ENCODE results near the gene PTK6.

DNA sequence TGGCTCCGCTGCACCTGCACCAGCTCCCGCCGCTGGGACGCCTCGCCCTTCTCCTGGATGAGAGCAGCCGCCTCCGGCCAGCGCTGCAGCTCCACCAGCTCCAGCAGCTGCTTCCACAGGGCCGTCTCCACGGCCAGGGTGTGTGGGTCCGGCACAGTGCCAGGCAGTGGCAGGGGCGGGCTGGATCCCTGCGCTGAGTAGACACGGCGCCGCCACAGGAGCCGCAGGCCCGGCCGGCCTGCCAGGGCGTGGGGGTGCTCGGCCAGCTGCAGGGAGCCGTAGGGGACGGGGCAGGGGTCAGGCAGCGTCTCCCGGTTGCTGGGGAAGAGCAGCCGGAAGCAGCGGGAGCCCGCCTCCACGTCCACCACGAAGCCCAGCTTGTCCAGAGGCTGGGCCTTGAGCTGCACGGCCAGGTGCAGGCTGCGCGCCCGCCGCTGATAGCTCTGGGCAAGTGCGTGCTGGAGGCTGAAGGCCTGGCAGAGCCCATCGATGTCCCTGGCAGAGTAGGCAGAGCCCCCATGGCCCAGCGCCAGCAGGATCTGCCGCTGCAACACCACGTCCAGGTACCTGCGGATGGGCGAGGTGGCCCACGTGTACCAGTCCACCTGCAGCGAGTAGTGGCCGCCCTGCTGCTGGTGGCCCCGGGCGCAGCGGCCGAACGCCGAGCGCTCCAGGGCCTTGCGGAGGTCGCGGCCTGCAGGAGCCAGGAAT lies 26.2 kb upstream of the PTK6 start:
- TF ChIP-seq ZNF776 (tag by site-specific recombination; IDR thresholded peaks at IDR 0.05; ENCODE audit: borderline replicate concordance) (no peak), MZF1 (tag by site-specific recombination; IDR thresholded peaks at IDR 0.05; ENCODE audit: borderline replicate concordance) (no peak), GLI4 (tag by site-specific recombination; IDR thresholded peaks at IDR 0.05) (no peak), ZNF239 (tag by site-specific recombination; IDR thresholded peaks at IDR 0.05) (no peak), ZNF211 (tag by site-specific recombination; IDR thresholded peaks at IDR 0.05; ENCODE audit: low read depth) (no peak), KLF16 (tag by site-specific recombination; IDR thresholded peaks at IDR 0.05) (no peak), ZNF677 (tag by site-specific recombination; IDR thresholded peaks at IDR 0.05) (no peak)
- TF ChIP-seq, protein P1, sequence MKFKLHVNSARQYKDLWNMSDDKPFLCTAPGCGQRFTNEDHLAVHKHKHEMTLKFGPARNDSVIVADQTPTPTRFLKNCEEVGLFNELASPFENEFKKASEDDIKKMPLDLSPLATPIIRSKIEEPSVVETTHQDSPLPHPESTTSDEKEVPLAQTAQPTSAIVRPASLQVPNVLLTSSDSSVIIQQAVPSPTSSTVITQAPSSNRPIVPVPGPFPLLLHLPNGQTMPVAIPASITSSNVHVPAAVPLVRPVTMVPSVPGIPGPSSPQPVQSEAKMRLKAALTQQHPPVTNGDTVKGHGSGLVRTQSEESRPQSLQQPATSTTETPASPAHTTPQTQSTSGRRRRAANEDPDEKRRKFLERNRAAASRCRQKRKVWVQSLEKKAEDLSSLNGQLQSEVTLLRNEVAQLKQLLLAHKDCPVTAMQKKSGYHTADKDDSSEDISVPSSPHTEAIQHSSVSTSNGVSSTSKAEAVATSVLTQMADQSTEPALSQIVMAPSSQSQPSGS (tag by site-specific recombination; IDR thresholded peaks at IDR 0.05; ENCODE audit: low read depth): no peak
- TF ChIP-seq, protein P2, sequence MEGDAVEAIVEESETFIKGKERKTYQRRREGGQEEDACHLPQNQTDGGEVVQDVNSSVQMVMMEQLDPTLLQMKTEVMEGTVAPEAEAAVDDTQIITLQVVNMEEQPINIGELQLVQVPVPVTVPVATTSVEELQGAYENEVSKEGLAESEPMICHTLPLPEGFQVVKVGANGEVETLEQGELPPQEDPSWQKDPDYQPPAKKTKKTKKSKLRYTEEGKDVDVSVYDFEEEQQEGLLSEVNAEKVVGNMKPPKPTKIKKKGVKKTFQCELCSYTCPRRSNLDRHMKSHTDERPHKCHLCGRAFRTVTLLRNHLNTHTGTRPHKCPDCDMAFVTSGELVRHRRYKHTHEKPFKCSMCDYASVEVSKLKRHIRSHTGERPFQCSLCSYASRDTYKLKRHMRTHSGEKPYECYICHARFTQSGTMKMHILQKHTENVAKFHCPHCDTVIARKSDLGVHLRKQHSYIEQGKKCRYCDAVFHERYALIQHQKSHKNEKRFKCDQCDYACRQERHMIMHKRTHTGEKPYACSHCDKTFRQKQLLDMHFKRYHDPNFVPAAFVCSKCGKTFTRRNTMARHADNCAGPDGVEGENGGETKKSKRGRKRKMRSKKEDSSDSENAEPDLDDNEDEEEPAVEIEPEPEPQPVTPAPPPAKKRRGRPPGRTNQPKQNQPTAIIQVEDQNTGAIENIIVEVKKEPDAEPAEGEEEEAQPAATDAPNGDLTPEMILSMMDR (tag by site-specific recombination; IDR thresholded peaks at IDR 0.05): no peak
- TF ChIP-seq, protein P3, sequence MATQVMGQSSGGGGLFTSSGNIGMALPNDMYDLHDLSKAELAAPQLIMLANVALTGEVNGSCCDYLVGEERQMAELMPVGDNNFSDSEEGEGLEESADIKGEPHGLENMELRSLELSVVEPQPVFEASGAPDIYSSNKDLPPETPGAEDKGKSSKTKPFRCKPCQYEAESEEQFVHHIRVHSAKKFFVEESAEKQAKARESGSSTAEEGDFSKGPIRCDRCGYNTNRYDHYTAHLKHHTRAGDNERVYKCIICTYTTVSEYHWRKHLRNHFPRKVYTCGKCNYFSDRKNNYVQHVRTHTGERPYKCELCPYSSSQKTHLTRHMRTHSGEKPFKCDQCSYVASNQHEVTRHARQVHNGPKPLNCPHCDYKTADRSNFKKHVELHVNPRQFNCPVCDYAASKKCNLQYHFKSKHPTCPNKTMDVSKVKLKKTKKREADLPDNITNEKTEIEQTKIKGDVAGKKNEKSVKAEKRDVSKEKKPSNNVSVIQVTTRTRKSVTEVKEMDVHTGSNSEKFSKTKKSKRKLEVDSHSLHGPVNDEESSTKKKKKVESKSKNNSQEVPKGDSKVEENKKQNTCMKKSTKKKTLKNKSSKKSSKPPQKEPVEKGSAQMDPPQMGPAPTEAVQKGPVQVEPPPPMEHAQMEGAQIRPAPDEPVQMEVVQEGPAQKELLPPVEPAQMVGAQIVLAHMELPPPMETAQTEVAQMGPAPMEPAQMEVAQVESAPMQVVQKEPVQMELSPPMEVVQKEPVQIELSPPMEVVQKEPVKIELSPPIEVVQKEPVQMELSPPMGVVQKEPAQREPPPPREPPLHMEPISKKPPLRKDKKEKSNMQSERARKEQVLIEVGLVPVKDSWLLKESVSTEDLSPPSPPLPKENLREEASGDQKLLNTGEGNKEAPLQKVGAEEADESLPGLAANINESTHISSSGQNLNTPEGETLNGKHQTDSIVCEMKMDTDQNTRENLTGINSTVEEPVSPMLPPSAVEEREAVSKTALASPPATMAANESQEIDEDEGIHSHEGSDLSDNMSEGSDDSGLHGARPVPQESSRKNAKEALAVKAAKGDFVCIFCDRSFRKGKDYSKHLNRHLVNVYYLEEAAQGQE (tag by site-specific recombination; IDR thresholded peaks at IDR 0.05): no peak
- TF ChIP-seq, protein P4, sequence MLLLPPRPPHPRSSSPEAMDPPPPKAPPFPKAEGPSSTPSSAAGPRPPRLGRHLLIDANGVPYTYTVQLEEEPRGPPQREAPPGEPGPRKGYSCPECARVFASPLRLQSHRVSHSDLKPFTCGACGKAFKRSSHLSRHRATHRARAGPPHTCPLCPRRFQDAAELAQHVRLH (tag by site-specific recombination; IDR thresholded peaks at IDR 0.05): no peak
- TF ChIP-seq, protein P5, sequence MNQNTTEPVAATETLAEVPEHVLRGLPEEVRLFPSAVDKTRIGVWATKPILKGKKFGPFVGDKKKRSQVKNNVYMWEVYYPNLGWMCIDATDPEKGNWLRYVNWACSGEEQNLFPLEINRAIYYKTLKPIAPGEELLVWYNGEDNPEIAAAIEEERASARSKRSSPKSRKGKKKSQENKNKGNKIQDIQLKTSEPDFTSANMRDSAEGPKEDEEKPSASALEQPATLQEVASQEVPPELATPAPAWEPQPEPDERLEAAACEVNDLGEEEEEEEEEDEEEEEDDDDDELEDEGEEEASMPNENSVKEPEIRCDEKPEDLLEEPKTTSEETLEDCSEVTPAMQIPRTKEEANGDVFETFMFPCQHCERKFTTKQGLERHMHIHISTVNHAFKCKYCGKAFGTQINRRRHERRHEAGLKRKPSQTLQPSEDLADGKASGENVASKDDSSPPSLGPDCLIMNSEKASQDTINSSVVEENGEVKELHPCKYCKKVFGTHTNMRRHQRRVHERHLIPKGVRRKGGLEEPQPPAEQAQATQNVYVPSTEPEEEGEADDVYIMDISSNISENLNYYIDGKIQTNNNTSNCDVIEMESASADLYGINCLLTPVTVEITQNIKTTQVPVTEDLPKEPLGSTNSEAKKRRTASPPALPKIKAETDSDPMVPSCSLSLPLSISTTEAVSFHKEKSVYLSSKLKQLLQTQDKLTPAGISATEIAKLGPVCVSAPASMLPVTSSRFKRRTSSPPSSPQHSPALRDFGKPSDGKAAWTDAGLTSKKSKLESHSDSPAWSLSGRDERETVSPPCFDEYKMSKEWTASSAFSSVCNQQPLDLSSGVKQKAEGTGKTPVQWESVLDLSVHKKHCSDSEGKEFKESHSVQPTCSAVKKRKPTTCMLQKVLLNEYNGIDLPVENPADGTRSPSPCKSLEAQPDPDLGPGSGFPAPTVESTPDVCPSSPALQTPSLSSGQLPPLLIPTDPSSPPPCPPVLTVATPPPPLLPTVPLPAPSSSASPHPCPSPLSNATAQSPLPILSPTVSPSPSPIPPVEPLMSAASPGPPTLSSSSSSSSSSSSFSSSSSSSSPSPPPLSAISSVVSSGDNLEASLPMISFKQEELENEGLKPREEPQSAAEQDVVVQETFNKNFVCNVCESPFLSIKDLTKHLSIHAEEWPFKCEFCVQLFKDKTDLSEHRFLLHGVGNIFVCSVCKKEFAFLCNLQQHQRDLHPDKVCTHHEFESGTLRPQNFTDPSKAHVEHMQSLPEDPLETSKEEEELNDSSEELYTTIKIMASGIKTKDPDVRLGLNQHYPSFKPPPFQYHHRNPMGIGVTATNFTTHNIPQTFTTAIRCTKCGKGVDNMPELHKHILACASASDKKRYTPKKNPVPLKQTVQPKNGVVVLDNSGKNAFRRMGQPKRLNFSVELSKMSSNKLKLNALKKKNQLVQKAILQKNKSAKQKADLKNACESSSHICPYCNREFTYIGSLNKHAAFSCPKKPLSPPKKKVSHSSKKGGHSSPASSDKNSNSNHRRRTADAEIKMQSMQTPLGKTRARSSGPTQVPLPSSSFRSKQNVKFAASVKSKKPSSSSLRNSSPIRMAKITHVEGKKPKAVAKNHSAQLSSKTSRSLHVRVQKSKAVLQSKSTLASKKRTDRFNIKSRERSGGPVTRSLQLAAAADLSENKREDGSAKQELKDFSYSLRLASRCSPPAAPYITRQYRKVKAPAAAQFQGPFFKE (tag by site-specific recombination; IDR thresholded peaks at IDR 0.05; ENCODE audit: borderline replicate concordance): no peak

Data from HEK293 (cell line).